HG03354 (cell line): Measurements from ENCODE around the gene RICTOR.

Experiments used
- ATAC-seq: cut with Tn5 transposase; IDR thresholded peaks from one replicate; pipeline ENCODE4 v1.9.1; 2021; ENCODE audit warnings: mild to moderate bottlenecking; ENCODE audit not compliant: unreplicated experiment, poor library complexity, severe bottlenecking

The RICTOR gene

GRCh38 chr5:38968665-38969064 is 105.5 kb downstream of the RICTOR start:
- ATAC-seq, result no peak

- no peak for ATAC-seq
Measured at GRCh38 chr5:38961691-38962090, 112.5 kb downstream of the RICTOR start.

- ATAC-seq, result no peak
Measured at GRCh38 chr5:38953426-38954012, 120.7 kb downstream of the RICTOR start.

GRCh38 chr5:38948501-38948900 is 125.7 kb downstream of the RICTOR start:
- no peak for ATAC-seq

GRCh38 chr5:38944282-38944681 is 129.9 kb downstream of the RICTOR start:
- no peak for ATAC-seq

- ATAC-seq, result no peak
Measured at GRCh38 chr5:38941912-38942311, 132.3 kb downstream of the RICTOR start.

- no peak for ATAC-seq
Measured at GRCh38 chr5:38940230-38940858, 133.9 kb downstream of the RICTOR start.

- ATAC-seq, result no peak
Measured at GRCh38 chr5:38938973-38939372, 135.2 kb downstream of the RICTOR start.

- no peak for ATAC-seq
Measured at GRCh38 chr5:38938424-38938823, 135.8 kb downstream of the RICTOR start.

GRCh38 chr5:38936269-38936668 is 137.9 kb downstream of the RICTOR start:
- no peak for ATAC-seq

GRCh38 chr5:38935437-38935836 is 138.8 kb downstream of the RICTOR start:
- ATAC-seq, result no peak

GRCh38 chr5:38932854-38933408 is 141.3 kb downstream of the RICTOR start:
- no peak for ATAC-seq

- ATAC-seq, result no peak
Measured at GRCh38 chr5:38931731-38932130, 142.5 kb downstream of the RICTOR start.

GRCh38 chr5:38929838-38930237 is 144.4 kb downstream of the RICTOR start:
- no peak for ATAC-seq

- no peak for ATAC-seq
Measured at GRCh38 chr5:38927470-38927869, 146.7 kb downstream of the RICTOR start.

GRCh38 chr5:38926121-38926520 is 148.1 kb downstream of the RICTOR start:
- ATAC-seq, result no peak

- no peak for ATAC-seq
Measured at GRCh38 chr5:38925154-38925925, 148.9 kb downstream of the RICTOR start.

- ATAC-seq, result no peak
Measured at GRCh38 chr5:38923661-38924451, 150.3 kb downstream of the RICTOR start.

GRCh38 chr5:38922199-38922598 is 152.0 kb downstream of the RICTOR start:
- ATAC-seq, result peak; percentile 76

- no peak for ATAC-seq
Measured at GRCh38 chr5:38921174-38921573, 153.0 kb downstream of the RICTOR start.
